Measurements from ENCODE around the gene HERPUD2. TPM values are rescaled to one million over a fixed set of nuclear protein-coding genes. Genes with fewer than 3 reads are reported as not detected.

The HERPUD2 gene
- total and polyA plus RNA-seq, 2 donors (not counting 3 experiments of a cell fraction or from before 2014, with no cell fraction given), result 33.9 to 42.0 TPM

DNA sequence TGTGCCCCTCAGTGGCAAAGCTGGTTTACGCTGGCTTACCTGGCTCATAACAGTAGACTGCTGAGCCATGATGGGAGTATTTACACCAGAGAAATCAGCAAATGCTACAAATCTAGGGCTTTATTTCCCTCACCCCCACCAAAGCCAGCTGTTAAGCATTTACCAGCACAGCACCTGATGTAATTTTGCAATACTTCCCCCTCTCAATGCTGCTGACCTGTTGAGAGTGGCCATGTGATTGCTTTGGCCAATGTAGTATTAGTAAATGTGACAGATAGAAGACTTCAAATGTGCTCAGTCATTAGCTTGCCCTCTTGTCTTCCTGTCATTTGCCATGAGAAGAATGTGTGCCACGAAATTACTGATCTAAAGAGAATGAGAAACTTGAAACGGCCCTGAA, 46.6 kb downstream of the HERPUD2 start:
- H3K27ac ChIP-seq (ENCODE audit: insufficient read depth, low read depth, low read length), result no peak overlapping the region
- H2AFZ ChIP-seq (ENCODE audit: low read depth, low read length), result no peak overlapping the region
- H3K9ac ChIP-seq (replicated peaks; ENCODE audit: extremely low read depth, insufficient read depth, low read length), result no peak overlapping the region
- CTCF ChIA-PET, result no interaction called here
- intact Hi-C loops (cut with micrococcal nuclease) (no loop called here), dilution Hi-C loops (cut with MboI; ENCODE audit: extremely low pct_ligation_motif_present, low sequenced_read_pairs) (no loop called here)
- TF ChIP-seq POLR2AphosphoS5 (IDR thresholded peaks at IDR 0.05; ENCODE audit: insufficient read depth, low read depth, low read length) (no peak), MYC (IDR thresholded peaks at IDR 0.05; ENCODE audit: low read depth, low read length) (no peak), FOS (IDR thresholded peaks at IDR 0.05; ENCODE audit: borderline replicate concordance, insufficient read depth, low read length) (no peak), JUN (IDR thresholded peaks at IDR 0.05; ENCODE audit: borderline replicate concordance, insufficient read depth, insufficient read length, low read depth) (no peak), EZH2 (IDR thresholded peaks at IDR 0.05; ENCODE audit: borderline replicate concordance, low read depth, low read length, severe bottlenecking) (no peak), GATA2 (IDR thresholded peaks at IDR 0.05; ENCODE audit: insufficient read depth, insufficient read length, low read depth, low read length) (no peak)
- FAIRE-seq (no peak), DNase-seq (ENCODE audit: low read depth, low spot score) (no peak)
- H3K9me1 ChIP-seq (replicated peaks; ENCODE audit: control insufficient read depth, extremely low read depth, insufficient read depth, low read length), result no peaks in the 10 kb centered on the region
- no peaks in the 10 kb centered on the region for H3K27me3 ChIP-seq (ENCODE audit: control insufficient read depth in 2 of 2, insufficient read depth in 2 of 2, low read length in 2 of 2)
- no peak overlapping the region for H3K4me2 ChIP-seq (ENCODE audit: insufficient read depth, low read length)
- POLR2A ChIA-PET, result no interaction called here
- peaks cover 15% of the 10 kb centered on the region for H3K79me2 ChIP-seq (ENCODE audit: control insufficient read depth, insufficient read depth, low read length)
- BruUV-seq (replicated peaks), result no TSS peak
- no peaks in the 10 kb centered on the region for H4K20me1 ChIP-seq (replicated peaks; ENCODE audit: control insufficient read depth, extremely low read depth, insufficient read depth, low read length)
- H3K9me3 ChIP-seq (replicated peaks; ENCODE audit: control insufficient read depth, insufficient read depth, low read length), result no peaks in the 10 kb centered on the region
- H3K36me3 ChIP-seq (ENCODE audit: control insufficient read depth in 2 of 2, extremely low read depth in 1 of 2, insufficient read depth in 2 of 2, low read length in 2 of 2), result peaks cover 0 to 2% of the 10 kb centered on the region in 2 experiments
- H3K4me3 ChIP-seq (replicated peaks in 1 of 3; ENCODE audit: insufficient read depth in 1 of 3, low read depth in 1 of 3, low read length in 3 of 3), result no peak overlapping the region
- peaks cover 4% of the 10 kb centered on the region for H3K4me1 ChIP-seq (ENCODE audit: control insufficient read depth, extremely low read depth, insufficient read depth, low read length)

DNA sequence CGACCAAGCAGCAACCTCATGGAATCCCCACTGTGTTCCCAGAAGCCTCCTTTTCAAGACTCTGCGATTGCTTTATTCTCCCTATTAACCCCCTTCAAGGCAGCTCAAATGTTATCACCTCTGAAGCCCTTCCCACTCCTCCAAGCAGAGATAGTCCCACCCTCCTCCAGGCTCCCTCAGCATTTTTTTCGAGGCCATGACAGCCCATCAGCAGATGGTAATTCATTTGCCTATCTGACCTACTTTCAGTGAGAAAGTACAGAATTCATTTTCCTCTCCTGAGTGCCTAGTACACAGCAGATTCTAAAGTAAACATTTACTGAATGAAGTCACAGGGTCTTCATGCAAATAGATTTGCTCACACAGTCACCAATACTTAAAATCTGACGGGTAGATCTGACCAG, 47.8 kb downstream of the HERPUD2 start:
- ChIA-PET POLR2A (no interaction called here), CTCF (no interaction called here)
- Histone ChIP-seq H3K36me3 (ENCODE audit: control insufficient read depth in 2 of 2, extremely low read depth in 1 of 2, insufficient read depth in 2 of 2, low read length in 2 of 2) (peaks cover 0 to 2% of the 10 kb centered on the region in 2 experiments), H3K4me1 (ENCODE audit: control insufficient read depth, extremely low read depth, insufficient read depth, low read length) (peaks cover 4% of the 10 kb centered on the region), H3K9ac (replicated peaks; ENCODE audit: extremely low read depth, insufficient read depth, low read length) (no peak overlapping the region), H3K79me2 (ENCODE audit: control insufficient read depth, insufficient read depth, low read length) (peaks cover 11% of the 10 kb centered on the region), H2AFZ (ENCODE audit: low read depth, low read length) (no peak overlapping the region), H3K27ac (ENCODE audit: insufficient read depth, low read depth, low read length) (no peak overlapping the region), H4K20me1 (replicated peaks; ENCODE audit: control insufficient read depth, extremely low read depth, insufficient read depth, low read length) (no peaks in the 10 kb centered on the region), H3K27me3 (ENCODE audit: control insufficient read depth in 2 of 2, insufficient read depth in 2 of 2, low read length in 2 of 2) (no peaks in the 10 kb centered on the region), H3K4me3 (replicated peaks in 1 of 3; ENCODE audit: insufficient read depth in 1 of 3, low read depth in 1 of 3, low read length in 3 of 3) (no peak overlapping the region), H3K9me3 (replicated peaks; ENCODE audit: control insufficient read depth, insufficient read depth, low read length) (no peaks in the 10 kb centered on the region), H3K4me2 (ENCODE audit: insufficient read depth, low read length) (no peak overlapping the region), H3K9me1 (replicated peaks; ENCODE audit: control insufficient read depth, extremely low read depth, insufficient read depth, low read length) (no peaks in the 10 kb centered on the region)
- no TSS peak for BruUV-seq (replicated peaks)
- dilution Hi-C loops (cut with MboI; ENCODE audit: extremely low pct_ligation_motif_present, low sequenced_read_pairs), result no loop called here
- FAIRE-seq (no peak), DNase-seq (ENCODE audit: low read depth, low spot score) (peak; percentile 24)
- no peak for TF ChIP-seq POLR2AphosphoS5 (IDR thresholded peaks at IDR 0.05; ENCODE audit: insufficient read depth, low read depth, low read length)
- no peak for TF ChIP-seq JUN (IDR thresholded peaks at IDR 0.05; ENCODE audit: borderline replicate concordance, insufficient read depth, insufficient read length, low read depth)
- no peak for TF ChIP-seq FOS (IDR thresholded peaks at IDR 0.05; ENCODE audit: borderline replicate concordance, insufficient read depth, low read length)
- TF ChIP-seq, protein P1, sequence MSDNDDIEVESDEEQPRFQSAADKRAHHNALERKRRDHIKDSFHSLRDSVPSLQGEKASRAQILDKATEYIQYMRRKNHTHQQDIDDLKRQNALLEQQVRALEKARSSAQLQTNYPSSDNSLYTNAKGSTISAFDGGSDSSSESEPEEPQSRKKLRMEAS (IDR thresholded peaks at IDR 0.05; ENCODE audit: insufficient read depth, insufficient read length), result no peak
- TF ChIP-seq EZH2 (IDR thresholded peaks at IDR 0.05; ENCODE audit: borderline replicate concordance, low read depth, low read length, severe bottlenecking), result no peak
- TF ChIP-seq POLR2A (IDR thresholded peaks at IDR 0.05; ENCODE audit: low read depth, low read length), result no peak
- no peak for TF ChIP-seq MYC (IDR thresholded peaks at IDR 0.05; ENCODE audit: low read depth, low read length)
- TF ChIP-seq GATA2 (IDR thresholded peaks at IDR 0.05; ENCODE audit: insufficient read depth, insufficient read length, low read depth, low read length), result no peak
- TF ChIP-seq, protein P2, sequence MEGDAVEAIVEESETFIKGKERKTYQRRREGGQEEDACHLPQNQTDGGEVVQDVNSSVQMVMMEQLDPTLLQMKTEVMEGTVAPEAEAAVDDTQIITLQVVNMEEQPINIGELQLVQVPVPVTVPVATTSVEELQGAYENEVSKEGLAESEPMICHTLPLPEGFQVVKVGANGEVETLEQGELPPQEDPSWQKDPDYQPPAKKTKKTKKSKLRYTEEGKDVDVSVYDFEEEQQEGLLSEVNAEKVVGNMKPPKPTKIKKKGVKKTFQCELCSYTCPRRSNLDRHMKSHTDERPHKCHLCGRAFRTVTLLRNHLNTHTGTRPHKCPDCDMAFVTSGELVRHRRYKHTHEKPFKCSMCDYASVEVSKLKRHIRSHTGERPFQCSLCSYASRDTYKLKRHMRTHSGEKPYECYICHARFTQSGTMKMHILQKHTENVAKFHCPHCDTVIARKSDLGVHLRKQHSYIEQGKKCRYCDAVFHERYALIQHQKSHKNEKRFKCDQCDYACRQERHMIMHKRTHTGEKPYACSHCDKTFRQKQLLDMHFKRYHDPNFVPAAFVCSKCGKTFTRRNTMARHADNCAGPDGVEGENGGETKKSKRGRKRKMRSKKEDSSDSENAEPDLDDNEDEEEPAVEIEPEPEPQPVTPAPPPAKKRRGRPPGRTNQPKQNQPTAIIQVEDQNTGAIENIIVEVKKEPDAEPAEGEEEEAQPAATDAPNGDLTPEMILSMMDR (IDR thresholded peaks at IDR 0.05; ENCODE audit: extremely low read depth in 1 of 2, insufficient read depth in 1 of 2, low read depth in 1 of 2, low read length in 2 of 2), result no peak
- intact Hi-C loops (cut with micrococcal nuclease), result no loop called here

All from endothelial cell of umbilical vein (primary cell).